Hepatic stellate cell (primary cell): ENCODE results near the gene FAM186B.

Source experiments
- DNase-seq: peaks from one replicate; pipeline ENCODE4 v3.0.0; 2011; ENCODE audit warnings: low spot score

The FAM186B gene

DNA sequence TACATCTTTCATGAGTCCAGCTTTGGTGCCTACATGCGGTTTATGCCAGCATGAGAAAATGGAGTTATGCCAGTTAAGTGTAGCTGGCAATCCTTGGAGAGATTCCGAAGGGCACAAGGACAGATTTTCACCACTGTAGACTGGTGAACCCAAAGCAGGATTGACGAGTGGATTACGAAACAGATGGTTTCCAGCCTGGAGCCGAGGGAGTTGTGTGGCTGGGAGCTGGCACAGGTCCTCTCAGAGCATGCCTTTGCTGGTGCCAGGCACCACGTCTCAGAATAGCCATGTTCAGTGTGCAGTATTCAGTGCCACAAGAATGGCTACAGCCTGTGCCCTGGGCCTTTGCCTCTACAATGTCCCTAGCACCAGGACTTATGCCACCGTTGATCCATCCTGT, 53.4 kb downstream of the FAM186B start:
- DNase-seq, result no peak

GRCh38 chr12:49550693-49551252, 54.7 kb downstream of the FAM186B start:
- no peak for DNase-seq

DNA sequence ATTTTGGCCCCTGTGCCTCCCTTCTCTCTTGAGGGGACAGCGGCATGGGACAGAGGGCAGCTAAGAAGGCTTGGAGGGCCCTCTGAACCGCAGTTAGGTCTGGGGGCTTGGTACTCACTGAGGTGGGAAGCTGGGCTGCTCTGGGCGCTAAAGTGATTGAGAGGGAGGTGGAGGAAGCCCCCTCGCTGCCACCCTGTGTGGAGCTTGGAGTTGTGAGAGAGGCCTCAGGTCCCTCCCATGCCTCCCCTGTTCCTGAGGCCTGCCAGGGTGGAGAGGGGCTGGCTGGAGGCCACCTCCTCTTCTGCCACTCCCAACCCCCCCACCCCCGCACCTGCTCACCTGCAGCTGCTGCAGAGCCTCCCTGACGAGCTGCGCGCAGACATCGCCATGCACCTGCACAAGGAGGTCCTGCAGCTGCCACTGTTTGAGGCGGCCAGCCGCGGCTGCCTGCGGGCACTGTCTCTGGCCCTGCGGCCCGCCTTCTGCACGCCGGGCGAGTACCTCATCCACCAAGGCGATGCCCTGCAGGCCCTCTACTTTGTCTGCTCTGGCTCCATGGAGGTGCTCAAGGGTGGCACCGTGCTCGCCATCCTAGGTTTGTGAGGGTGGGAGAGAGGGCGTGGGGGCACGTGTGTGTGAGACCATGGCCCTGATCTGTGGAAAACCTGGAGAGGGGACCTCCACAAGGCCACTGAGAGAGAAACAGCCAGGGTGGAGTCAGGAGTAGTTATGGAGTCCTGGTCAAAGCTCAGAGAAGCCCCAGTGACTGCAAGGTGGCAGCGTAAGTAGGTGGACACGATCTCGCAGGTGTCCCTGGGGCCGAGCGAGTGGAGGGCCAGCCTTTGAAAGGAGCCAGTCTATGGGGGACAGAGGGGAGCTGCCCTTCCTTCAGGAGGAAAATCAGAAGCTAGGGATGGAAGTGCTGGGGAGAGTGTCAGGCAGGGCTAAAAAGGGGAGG, 55.4 kb downstream of the FAM186B start:
- DNase-seq, result no peak

DNA sequence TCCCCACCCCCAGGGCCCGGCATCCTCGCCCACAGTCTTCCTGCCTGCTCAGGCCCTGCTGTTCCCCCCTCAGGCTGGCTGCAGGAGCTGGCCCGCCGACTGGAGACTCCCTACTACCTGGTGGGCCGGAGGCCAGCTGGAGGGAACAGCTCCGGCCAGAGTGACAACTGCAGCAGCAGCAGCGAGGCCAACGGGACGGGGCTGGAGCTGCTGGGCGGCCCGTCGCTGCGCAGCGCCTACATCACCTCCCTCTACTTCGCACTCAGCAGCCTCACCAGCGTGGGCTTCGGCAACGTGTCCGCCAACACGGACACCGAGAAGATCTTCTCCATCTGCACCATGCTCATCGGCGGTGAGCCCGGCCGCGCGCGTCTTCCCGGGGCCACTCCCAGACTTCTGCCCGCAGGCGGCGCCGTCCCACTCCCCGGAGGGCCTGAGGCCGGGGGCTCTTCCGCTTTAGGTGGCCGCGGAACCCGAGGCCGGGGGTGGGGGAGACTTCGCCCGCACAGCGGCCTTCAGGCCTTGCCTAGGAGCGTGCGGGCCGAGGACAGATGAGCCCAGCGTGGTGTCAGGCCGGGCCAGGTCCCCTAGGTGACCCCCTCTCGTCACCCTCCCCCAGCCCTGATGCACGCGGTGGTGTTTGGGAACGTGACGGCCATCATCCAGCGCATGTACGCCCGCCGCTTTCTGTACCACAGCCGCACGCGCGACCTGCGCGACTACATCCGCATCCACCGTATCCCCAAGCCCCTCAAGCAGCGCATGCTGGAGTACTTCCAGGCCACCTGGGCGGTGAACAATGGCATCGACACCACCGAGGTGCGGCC, 56.4 kb downstream of the FAM186B start:
- no peak for DNase-seq

DNA sequence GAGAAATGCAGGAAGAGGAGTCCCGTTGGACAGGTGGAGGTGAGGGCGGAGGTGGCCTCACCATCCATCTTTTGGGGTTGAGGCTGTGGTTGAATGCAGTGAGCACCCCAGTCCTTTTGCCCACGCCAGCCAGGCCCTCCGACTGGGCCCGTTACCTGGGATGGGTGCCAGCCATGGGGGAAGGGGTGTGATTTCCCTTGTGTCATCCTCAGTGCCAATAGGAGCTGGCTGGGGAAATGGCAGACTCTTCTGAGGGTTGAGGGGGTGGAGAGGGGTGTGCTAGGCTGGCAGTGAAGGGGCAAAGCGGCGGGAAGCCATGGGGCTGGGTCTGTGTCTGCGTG, 57.0 kb downstream of the FAM186B start:
- no peak for DNase-seq

DNA sequence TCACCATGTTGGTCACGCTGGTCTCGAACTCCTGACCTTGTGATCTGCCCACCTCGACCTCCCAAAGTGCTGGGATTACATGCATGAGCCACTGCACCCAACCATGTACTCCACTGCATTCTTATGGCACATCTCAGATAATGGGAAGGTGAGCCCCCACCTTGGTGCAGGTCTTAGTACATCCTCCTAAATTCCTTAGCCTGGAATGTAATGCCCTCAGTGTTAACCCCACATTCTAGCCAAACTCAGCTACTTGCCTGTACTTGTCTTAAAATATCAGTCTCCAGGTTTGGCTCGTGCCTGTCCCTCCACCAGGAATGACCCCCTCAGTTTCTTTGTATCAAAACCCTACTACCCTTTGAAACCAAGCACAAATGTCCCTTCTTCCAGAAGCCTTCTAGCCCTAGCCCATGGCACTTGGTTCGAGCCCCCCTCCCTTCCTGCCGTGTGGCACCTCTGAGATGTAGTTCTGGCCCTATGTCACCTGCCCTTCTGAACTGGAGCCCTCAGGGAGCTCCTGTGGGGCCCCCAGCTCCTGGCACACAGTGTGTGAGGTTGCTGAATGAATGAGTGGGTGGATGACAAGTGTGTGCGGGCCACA, 58.2 kb downstream of the FAM186B start:
- no peak for DNase-seq

- DNase-seq, result no peak
These were observed 59.0 kb downstream of the FAM186B start for GRCh38 chr12:49546481-49546880.

DNA sequence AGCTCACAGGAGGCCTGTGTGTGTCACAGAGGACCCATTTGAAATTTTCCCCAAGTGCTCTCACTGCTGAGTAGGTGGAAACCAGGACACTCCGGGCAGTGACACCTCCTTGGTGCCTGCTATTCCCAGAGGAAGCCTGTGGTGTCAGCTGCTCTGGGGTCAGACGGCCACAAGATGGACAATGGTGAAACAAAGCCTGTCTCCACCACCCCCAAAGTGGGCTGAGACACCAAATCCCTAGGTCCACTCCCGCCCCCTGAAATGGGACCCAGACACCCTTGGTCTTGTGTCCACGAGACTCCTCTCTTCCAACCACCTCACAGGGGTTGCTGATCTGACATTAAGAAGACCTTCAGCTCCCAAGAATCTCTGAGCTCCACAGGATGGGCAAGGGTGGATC, 59.6 kb downstream of the FAM186B start:
- no peak for DNase-seq

DNA sequence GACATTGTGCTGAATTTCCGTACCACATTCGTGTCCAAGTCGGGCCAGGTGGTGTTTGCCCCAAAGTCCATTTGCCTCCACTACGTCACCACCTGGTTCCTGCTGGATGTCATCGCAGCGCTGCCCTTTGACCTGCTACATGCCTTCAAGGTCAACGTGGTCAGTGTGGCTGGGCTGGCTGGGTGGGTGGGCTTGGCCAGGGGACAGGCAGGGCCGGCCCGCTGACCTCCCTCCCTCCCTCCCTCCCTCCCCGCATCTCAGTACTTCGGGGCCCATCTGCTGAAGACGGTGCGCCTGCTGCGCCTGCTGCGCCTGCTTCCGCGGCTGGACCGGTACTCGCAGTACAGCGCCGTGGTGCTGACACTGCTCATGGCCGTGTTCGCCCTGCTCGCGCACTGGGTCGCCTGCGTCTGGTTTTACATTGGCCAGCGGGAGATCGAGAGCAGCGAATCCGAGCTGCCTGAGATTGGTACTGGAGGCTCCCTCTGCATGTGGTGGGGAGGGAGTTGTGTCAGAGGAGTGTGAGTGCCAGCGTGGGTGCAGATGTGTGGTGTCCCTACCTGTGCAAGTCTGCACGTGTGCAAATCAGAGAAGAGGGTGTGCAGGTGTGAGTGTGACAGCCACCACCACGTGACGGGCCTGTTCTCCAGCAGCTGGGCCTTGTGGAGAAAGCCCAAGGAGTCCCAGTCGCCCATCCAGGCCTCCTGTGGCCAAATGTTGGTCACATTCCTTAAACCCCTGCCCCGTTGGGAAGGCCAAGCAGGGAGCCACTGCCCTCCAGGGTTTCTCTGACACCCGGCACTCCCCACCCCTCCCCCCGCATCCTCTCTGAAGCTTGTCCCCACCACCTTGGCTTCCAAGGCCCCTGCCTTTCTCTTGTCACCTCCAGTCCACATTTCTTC, 61.3 kb downstream of the FAM186B start:
- DNase-seq, result no peak

DNA sequence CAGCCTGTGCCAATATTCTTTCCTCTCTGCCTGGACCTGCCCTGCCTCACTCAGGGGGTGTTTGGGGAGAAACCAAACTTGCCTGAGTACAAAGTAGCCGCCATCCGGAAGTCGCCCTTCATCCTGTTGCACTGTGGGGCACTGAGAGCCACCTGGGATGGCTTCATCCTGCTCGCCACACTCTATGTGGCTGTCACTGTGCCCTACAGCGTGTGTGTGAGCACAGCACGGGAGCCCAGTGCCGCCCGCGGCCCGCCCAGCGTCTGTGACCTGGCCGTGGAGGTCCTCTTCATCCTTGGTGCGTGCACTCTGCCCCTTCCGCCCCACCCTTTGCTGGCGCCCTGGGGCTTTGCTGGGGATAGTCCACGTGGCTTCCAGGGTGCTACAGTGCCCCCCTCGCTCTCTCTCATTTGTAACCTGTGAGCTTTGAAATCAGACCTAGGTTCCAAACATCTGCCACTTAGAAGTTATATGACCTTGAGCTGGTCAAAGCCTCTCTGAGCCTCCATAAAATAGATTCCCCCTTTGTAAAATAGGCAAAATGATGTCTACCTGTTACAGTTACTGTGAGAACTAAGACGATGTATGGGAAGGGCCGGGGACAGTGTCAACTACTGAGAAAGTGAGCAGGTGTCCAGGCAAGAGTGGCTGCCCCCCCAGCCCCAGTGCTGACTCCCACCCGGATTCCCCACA, 62.1 kb downstream of the FAM186B start:
- DNase-seq, result no peak

DNA sequence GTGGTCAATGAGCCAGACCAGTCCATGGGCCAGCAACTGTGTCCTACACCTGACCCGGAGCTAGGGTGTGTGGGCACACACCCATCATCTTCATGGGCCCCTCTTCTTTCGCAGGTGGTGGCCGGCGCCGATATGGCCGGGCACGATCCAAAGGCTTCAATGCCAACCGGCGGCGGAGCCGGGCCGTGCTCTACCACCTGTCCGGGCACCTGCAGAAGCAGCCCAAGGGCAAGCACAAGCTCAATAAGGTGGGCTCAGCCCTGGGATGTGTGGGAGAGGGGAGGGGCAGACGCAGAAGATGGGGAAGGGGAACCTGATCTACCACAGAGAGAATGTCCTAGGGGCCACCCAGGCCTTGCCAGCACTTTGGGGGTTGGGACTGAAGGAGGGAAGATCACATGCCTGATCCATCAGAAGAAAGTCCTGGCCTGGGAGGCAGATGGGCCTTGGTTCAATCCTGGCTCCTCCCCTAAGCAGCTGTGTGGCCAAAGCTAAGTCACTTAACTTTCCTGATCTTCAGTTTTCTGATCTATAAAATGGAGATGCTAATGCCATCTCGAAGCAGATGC, 62.8 kb downstream of the FAM186B start:
- DNase-seq, result no peak

- DNase-seq, result no peak
These were observed 63.4 kb downstream of the FAM186B start for GRCh38 chr12:49541911-49542505.

GRCh38 chr12:49541140-49541861, 64.1 kb downstream of the FAM186B start:
- no peak for DNase-seq

GRCh38 chr12:49540229-49541139, 65.0 kb downstream of the FAM186B start:
- DNase-seq, result no peak

GRCh38 chr12:49539406-49540228, 65.8 kb downstream of the FAM186B start:
- no peak for DNase-seq

DNA sequence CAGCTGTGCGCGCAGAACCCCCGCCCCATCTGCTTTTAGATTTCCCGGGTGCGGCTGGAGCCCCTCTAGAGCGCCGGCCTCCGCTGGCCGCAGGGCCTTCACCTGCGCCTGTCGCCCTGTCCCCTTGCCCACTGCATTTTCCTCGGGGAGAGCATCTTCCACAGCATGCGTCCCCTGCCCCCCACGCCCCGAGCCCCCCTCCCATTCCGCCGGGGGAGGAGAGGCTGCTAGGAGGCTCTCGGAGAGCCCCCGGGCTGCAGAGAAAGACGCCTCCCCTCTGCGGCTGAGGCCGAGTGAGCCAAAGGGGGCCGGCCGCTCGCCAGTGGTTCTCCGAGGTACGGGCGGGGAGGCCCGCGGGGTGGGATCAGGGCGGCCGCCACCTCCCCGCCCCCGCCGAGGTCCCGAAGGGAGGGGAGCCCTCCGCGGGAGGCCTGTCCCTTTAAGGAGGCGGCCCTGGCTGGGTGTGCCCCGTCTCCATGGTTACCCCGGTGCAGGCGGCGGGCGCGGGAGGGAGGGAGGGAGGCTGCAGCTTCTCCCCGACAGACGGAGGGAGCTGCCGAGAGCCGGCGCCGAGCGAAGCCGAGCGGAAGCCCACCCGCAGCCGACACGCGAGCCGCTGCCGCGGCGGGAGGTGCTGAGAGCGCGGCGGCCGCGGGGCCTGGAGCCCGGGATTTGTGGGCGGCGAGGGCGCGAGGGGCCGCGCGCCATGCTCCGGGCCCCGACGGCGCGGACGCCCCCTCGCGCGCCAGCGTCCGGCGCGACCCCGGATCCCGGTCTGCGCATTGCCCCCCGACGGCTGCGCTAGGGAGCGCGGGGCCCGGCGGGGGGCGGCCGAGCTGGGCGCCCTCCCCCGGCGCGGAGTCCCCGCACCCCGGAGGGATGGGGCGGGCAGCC, 66.7 kb downstream of the FAM186B start, which contains the start of gene KCNH3:
Gene KCNH3, plus strand, starts transcription at position 521 of the 894 bp plus-strand sequence. CDS start 387 bp downstream, outside the sequence.
- DNase-seq, result peak; percentile 90
